PC-9 (cell line): ENCODE data around the gene ATL2. TPM values are rescaled to one million over a fixed set of nuclear protein-coding genes. Genes with fewer than 3 reads are reported as not detected.
"Not testable (repeated sequence)": the region's sequence is repeated elsewhere in the genome, so short reads cannot be mapped to it uniquely, and the experiment has no call there.

ENCODE experiments used
- BruUV-seq: library from RNA; stranded (reverse); fragments of 400-500 nt; replicated peaks from 2 replicates; lab custom pipeline; 2021; lab: Mats Ljungman, UMichigan
- CTCF ChIA-PET: fragments of 300-600 bp; sonication (Branson Sonifier 250); formaldehyde crosslinking; loops from one replicate; lab custom pipeline; 2022; ENCODE audit warnings: antibody characterized with exemption; lab: Charles Lee
- POLR2A ChIA-PET: fragments of 300-600 bp; sonication (Branson Sonifier 250); formaldehyde crosslinking; loops from one replicate; lab custom pipeline; 2022; ENCODE audit warnings: antibody characterized with exemption; ENCODE audit not compliant: unreplicated experiment; lab: Charles Lee
- DNase-seq, 2 experiments: peaks; one replicate each; pipeline versions ENCODE4 v3.0.0 to v3.0.0-alpha.2; 2015 to 2022; ENCODE audit warnings: mixed read lengths in 1 of 2
- H2AFZ ChIP-seq: fragments of 200-600 bp; sonication (generic); 2 replicates; pipeline ENCODE4 v1.8.1; 2017; ENCODE audit warnings: antibody characterized with exemption
- H3F3A ChIP-seq: fragments of 200-600 bp; sonication (generic); 2 replicates; pipeline ENCODE4 v1.8.1; 2017; ENCODE audit warnings: antibody characterized with exemption, mild to moderate bottlenecking, low read depth; ENCODE audit not compliant: insufficient read depth
- H3K27ac ChIP-seq: fragments of 200-600 bp; sonication (generic); 2 replicates; pipeline ENCODE4 v1.6.1; 2016; ENCODE audit warnings: mixed run types
- H3K27me3 ChIP-seq: fragments of 200-600 bp; sonication (generic); 2 replicates; pipeline ENCODE4 v1.6.1; 2016; ENCODE audit warnings: low read depth, mixed run types; ENCODE audit not compliant: insufficient read depth
- H3K36me3 ChIP-seq: fragments of 200-600 bp; sonication (generic); 2 replicates; pipeline ENCODE4 v1.6.1; 2016; ENCODE audit warnings: low read depth, mixed run types
- H3K4me1 ChIP-seq: fragments of 200-600 bp; sonication (generic); replicated peaks from 2 replicates; pipeline ENCODE4 v1.6.1; 2016; ENCODE audit warnings: mixed run types; ENCODE audit not compliant: insufficient read depth
- H3K4me2 ChIP-seq: fragments of 200-600 bp; sonication (generic); 2 replicates; pipeline ENCODE4 v1.6.1; 2017; ENCODE audit warnings: mixed run types
- H3K4me3 ChIP-seq: fragments of 200-600 bp; sonication (generic); 2 replicates; pipeline ENCODE4 v1.6.1; 2016; ENCODE audit warnings: mixed run types
- H3K79me2 ChIP-seq: fragments of 200-600 bp; sonication (generic); 2 replicates; pipeline ENCODE4 v1.6.1; 2017; ENCODE audit warnings: low read depth, mixed run types
- H3K9me2 ChIP-seq: fragments of 200-600 bp; sonication (generic); 2 replicates; pipeline ENCODE4 v1.8.1; 2017; ENCODE audit warnings: mild to moderate bottlenecking; ENCODE audit not compliant: insufficient read depth
- H3K9me3 ChIP-seq: fragments of 200-600 bp; sonication (generic); 2 replicates; pipeline ENCODE4 v1.8.1; 2016; ENCODE audit warnings: low read depth; ENCODE audit not compliant: insufficient read depth
- H4K20me1 ChIP-seq: fragments of 200-600 bp; sonication (generic); 2 replicates; pipeline ENCODE4 v1.8.1; 2017; ENCODE audit not compliant: insufficient read depth
- EZH2 ChIP-seq: fragments of 200-600 bp; sonication (generic); IDR thresholded peaks from 2 replicates; pipeline ENCODE4 v1.8.0; 2017; ENCODE audit warnings: antibody characterized with exemption, low read depth
- intact Hi-C: fragments of 100-400 bp; cut with micrococcal nuclease; formaldehyde crosslinking; loops from one replicate; pipeline ENCODE4 v1.10.0; 2022; ENCODE audit not compliant: unreplicated experiment
- total RNA-seq: library from RNA; stranded (reverse); gene quantifications from 2 replicates; pipeline ENCODE4 v1.2.3, GENCODE V29; 2021
- TF ChIP-seq, protein P1 (sequence below): fragments of 200-600 bp; sonication (generic); conservative IDR thresholded peaks from 2 replicates; pipeline ENCODE4 v1.6.1; 2017; ENCODE audit warnings: mixed run types, antibody characterized with exemption, mild to moderate bottlenecking, moderate library complexity

The ATL2 gene
- total RNA-seq, 1 experiment from 2014 or later = 66.4 TPM

GRCh38 chr2:38416296-38417036, 39.4 kb upstream of the ATL2 start:
- H3F3A ChIP-seq = peaks cover 6% of the 10 kb centered on the region; the same call in 1 of the 2 replicates
- no peaks in the 10 kb centered on the region for H3K9me2 ChIP-seq
- BruUV-seq = no TSS peak
- H3K4me3 ChIP-seq = no peak overlapping the region
- H3K9me3 ChIP-seq = peaks cover 19% of the 10 kb centered on the region; the same call in 1 of the 2 replicates
- H3K4me1 ChIP-seq = no peaks in the 10 kb centered on the region
- TF ChIP-seq, protein P1, sequence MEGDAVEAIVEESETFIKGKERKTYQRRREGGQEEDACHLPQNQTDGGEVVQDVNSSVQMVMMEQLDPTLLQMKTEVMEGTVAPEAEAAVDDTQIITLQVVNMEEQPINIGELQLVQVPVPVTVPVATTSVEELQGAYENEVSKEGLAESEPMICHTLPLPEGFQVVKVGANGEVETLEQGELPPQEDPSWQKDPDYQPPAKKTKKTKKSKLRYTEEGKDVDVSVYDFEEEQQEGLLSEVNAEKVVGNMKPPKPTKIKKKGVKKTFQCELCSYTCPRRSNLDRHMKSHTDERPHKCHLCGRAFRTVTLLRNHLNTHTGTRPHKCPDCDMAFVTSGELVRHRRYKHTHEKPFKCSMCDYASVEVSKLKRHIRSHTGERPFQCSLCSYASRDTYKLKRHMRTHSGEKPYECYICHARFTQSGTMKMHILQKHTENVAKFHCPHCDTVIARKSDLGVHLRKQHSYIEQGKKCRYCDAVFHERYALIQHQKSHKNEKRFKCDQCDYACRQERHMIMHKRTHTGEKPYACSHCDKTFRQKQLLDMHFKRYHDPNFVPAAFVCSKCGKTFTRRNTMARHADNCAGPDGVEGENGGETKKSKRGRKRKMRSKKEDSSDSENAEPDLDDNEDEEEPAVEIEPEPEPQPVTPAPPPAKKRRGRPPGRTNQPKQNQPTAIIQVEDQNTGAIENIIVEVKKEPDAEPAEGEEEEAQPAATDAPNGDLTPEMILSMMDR = no peak
- no peak for TF ChIP-seq EZH2
- H4K20me1 ChIP-seq = no peaks in the 10 kb centered on the region
- intact Hi-C loops = no loop called here
- H2AFZ ChIP-seq = no peak overlapping the region
- no peaks in the 10 kb centered on the region for H3K27me3 ChIP-seq
- no peaks in the 10 kb centered on the region for H3K36me3 ChIP-seq
- no peak overlapping the region for H3K4me2 ChIP-seq
- ChIA-PET CTCF (no interaction called here), POLR2A (no interaction called here)
- DNase-seq = no peak
- H3K27ac ChIP-seq = no peak overlapping the region
- H3K79me2 ChIP-seq = no peaks in the 10 kb centered on the region

DNA sequence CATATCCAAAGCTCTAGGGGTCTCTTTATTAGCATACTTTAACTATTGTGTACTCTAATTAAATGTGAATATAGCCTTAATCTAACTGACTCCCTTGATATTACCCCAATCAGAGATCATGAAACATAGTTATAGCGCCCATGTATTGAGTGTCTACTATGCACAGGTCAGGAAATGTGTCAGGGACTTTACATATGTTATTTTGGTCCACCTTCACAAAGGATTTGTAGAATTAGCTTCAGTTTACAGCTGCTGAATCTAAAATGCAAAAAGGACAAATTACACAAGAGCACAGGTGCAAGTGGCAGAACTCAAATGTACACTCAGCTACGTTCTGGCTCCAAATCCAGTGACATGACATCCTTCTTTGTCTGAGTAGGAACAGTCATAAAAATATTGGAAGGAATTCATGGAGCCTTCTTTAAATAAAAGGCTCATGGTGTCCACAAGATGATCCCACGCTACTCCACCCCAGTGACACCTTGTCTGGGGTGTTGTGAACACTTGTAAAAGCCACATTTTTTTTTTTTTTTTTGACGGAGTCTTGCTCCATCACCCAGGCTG, 38.7 kb upstream of the ATL2 start:
- CTCF ChIA-PET = no interaction called here

DNA sequence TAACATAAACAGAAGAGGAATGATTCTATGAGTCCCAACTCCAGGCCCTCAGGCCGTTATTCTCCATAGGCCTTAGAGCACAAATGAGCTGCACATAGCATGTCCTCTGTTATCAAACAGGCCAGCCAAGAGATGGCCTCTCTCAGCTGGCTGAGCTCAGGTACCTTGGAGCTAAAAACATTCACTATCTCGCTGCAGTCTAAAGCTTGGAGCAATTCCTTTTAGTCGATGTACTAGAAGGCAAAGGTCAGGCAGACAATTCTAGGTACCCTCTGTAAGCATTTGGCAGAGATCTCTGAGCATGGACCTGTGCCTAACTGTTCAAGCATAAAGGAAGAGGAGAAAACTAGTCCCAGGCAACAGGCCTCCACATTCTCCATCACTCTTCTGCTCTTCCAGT, 38.0 kb upstream of the ATL2 start:
- H3F3A ChIP-seq = peaks cover 6% of the 10 kb centered on the region; the same call in 1 of the 2 replicates
- BruUV-seq = no TSS peak
- peaks cover 21% of the 10 kb centered on the region; the same call in 1 of the 2 replicates for H3K9me3 ChIP-seq
- ChIA-PET CTCF (no interaction called here), POLR2A (no interaction called here)
- H3K9me2 ChIP-seq = no peaks in the 10 kb centered on the region
- H2AFZ ChIP-seq = no peak overlapping the region
- H4K20me1 ChIP-seq = no peaks in the 10 kb centered on the region
- intact Hi-C loops = no loop called here
- no peak overlapping the region for H3K4me3 ChIP-seq
- no peaks in the 10 kb centered on the region for H3K36me3 ChIP-seq
- H3K4me1 ChIP-seq = no peaks in the 10 kb centered on the region
- H3K79me2 ChIP-seq = no peaks in the 10 kb centered on the region
- H3K4me2 ChIP-seq = no peak overlapping the region
- H3K27ac ChIP-seq = no peak overlapping the region
- DNase-seq = no peak
- no peaks in the 10 kb centered on the region for H3K27me3 ChIP-seq
- TF ChIP-seq EZH2 = no peak
- TF ChIP-seq, protein P1 = no peak

More for the DNA sequence above, 38.7 kb upstream of the ATL2 start:
- Histone ChIP-seq H3K27me3 (no peaks in the 10 kb centered on the region), H3K27ac (no peak overlapping the region), H3K4me3 (no peak overlapping the region), H3F3A (peaks cover 6% of the 10 kb centered on the region; the same call in 1 of the 2 replicates), H3K4me2 (no peak overlapping the region), H4K20me1 (no peaks in the 10 kb centered on the region), H3K4me1 (no peaks in the 10 kb centered on the region), H3K79me2 (no peaks in the 10 kb centered on the region), H2AFZ (no peak overlapping the region), H3K9me3 (peaks cover 21% of the 10 kb centered on the region; the same call in 1 of the 2 replicates), H3K9me2 (no peaks in the 10 kb centered on the region), H3K36me3 (no peaks in the 10 kb centered on the region)
- no peak for TF ChIP-seq EZH2
- TF ChIP-seq, protein P1 = no peak
- POLR2A ChIA-PET = no interaction called here
- no TSS peak for BruUV-seq
- intact Hi-C loops = no loop called here
- DNase-seq = no peak

DNA sequence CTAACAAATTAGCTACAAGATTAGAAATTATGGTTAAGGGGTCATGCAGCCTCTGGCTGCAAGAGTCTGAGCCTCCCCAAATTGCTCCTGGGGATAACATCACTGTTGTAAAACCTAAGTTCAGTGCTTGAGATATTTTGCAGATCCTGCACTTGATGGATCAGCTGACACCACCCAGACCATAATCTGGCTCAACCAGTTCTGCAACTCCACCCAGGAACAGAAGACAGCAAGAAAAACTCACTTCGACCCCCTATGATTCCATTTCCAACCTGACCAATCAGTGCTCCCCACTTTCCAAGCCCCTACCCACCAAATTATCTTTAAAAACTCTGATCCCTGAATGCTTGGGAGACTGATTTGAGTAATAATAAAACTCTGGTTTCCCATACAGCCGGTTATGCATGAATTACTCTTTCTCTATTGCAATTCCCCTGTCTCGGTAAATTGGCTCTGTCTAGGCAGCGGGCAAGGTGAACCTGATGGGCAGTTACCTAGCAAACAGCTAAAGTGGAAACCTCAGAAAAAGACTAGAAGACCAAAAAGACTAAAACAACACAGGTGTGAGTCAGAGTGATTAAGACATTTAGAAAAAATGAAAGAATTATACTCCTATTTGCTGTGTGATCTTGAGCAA, 35.3 kb upstream of the ATL2 start:
- CTCF ChIA-PET, H3K79me2 ChIP-seq, H3K27me3 ChIP-seq, H3K36me3 ChIP-seq, H2AFZ ChIP-seq, intact Hi-C loops, H3K4me2 ChIP-seq, H4K20me1 ChIP-seq, BruUV-seq, H3K27ac ChIP-seq, H3K4me3 ChIP-seq, POLR2A ChIA-PET, H3K9me2 ChIP-seq, DNase-seq: not testable (repeated sequence)
- H3K9me3 ChIP-seq = peaks cover 21% of the 10 kb centered on the region; the same call in 1 of the 2 replicates
- H3F3A ChIP-seq = peaks cover 21% of the 10 kb centered on the region; the same call in 1 of the 2 replicates
- 0 out of 2 replicates have a peak, but pooled peaks cover 10% of the 10 kb centered on the region for H3K4me1 ChIP-seq
